HepG2 (cell line): ENCODE measurements around the gene FRG1. TPM values are rescaled to one million over a fixed set of nuclear protein-coding genes. Genes with fewer than 3 reads are reported as not detected.
"Not testable (repeated sequence)": the region's sequence is repeated elsewhere in the genome, so short reads cannot be mapped to it uniquely, and the experiment has no call there.

Experiments
- ATAC-seq: fragments of 200-7000 bp; cut with Tn5 transposase; 3 replicates; pipeline ENCODE4 v1.9.1; 2020; ENCODE audit warnings: mild to moderate bottlenecking, moderate library complexity
- BruUV-seq: library from RNA; stranded (reverse); fragments of 400-500 nt; replicated peaks from 2 replicates; lab custom pipeline; 2021; lab: Mats Ljungman, UMichigan
- CTCF ChIA-PET: fragments of 300-600 bp; formaldehyde crosslinking; extraction: SDS; loops from one replicate; lab custom pipeline; 2021; ENCODE audit warnings: low total read pairs, inconsistent platforms, low intra/inter-chr PET ratio; lab: Yijun Ruan, JAX
- POLR2A ChIA-PET: fragments of 350-600 bp; sonication (Branson Sonifier 250); formaldehyde crosslinking; loops from one replicate; lab custom pipeline; 2020; ENCODE audit warnings: antibody characterized with exemption, inconsistent platforms; lab: Yijun Ruan, JAX
- DNase-seq: peaks from one replicate; pipeline ENCODE4 v3.0.0-alpha.2; 2015; ENCODE audit warnings: low spot score
- FAIRE-seq: peaks from 3 replicates; lab custom pipeline; 2011; peaks lifted over from hg19 to GRCh38; lab: Jason Lieb, UNC
- H2AFZ ChIP-seq: one replicate; pipeline ENCODE4 v1.6.1; 2011; ENCODE audit warnings: low read length, inconsistent platforms
- H3K27ac ChIP-seq: fragments of 300-600 bp; 3 replicates; pipeline ENCODE4 v1.8.0; 2011; ENCODE audit warnings: mixed run types, mild to moderate bottlenecking, mixed read lengths, low read length, inconsistent platforms; ENCODE audit not compliant: insufficient read depth; ENCODE audit errors: extremely low read length
- H3K27me3 ChIP-seq, 2 experiments: fragments of 200-600 bp in 1 of 2; 2 replicates in 1 of 2; 3 replicates in 1 of 2; pipeline versions ENCODE4 v1.6.0 to v1.8.0; 2011; ENCODE audit warnings: low read length in 2 of 2, mild to moderate bottlenecking in 2 of 2, moderate library complexity in 2 of 2, inconsistent platforms in 1 of 2; ENCODE audit not compliant: insufficient read depth in 2 of 2, control insufficient read depth in 1 of 2
- H3K36me3 ChIP-seq, 2 experiments: fragments of 200-600 bp in 1 of 2; replicated peaks in 1 of 2; 2 replicates in 1 of 2; 3 replicates in 1 of 2; pipeline versions ENCODE4 v1.5.1 to v1.8.0; 2011; ENCODE audit warnings: low read length in 2 of 2, inconsistent platforms in 1 of 2; ENCODE audit not compliant: insufficient read depth in 2 of 2, control insufficient read depth in 1 of 2
- H3K4me1 ChIP-seq: 2 replicates; pipeline ENCODE4 v1.5.1; 2012; ENCODE audit warnings: low read length, inconsistent platforms; ENCODE audit not compliant: insufficient read depth
- H3K4me2 ChIP-seq: 2 replicates; pipeline ENCODE4 v1.6.0; 2011; ENCODE audit warnings: low read depth, low read length, inconsistent platforms
- H3K4me3 ChIP-seq, 3 experiments: fragments of 200-600 bp in 1 of 3; sonication (generic), shearing (Covaris generic) in 1 of 3; replicated peaks in 1 of 3; 2 replicates each; pipeline ENCODE4 v1.5.1; 2011 to 2016; ENCODE audit warnings: low read length in 3 of 3, inconsistent platforms in 2 of 3, low read depth in 2 of 3, mild to moderate bottlenecking in 2 of 3, control low read depth in 1 of 3, mixed read lengths in 1 of 3; ENCODE audit not compliant: insufficient read depth in 1 of 3
- H3K79me2 ChIP-seq: one replicate; pipeline ENCODE4 v1.6.1; 2011; ENCODE audit warnings: low read length, inconsistent platforms; ENCODE audit not compliant: insufficient read depth
- H3K9ac ChIP-seq: 2 replicates; pipeline ENCODE4 v1.6.0; 2011; ENCODE audit warnings: mild to moderate bottlenecking, low read depth, low read length, inconsistent platforms; ENCODE audit not compliant: insufficient read depth
- H3K9me3 ChIP-seq: 2 replicates; pipeline ENCODE4 v1.5.1; 2012; ENCODE audit warnings: mild to moderate bottlenecking, low read length
- H4K20me1 ChIP-seq: 2 replicates; pipeline ENCODE4 v1.6.0; 2011; ENCODE audit warnings: inconsistent platforms, mild to moderate bottlenecking, low read length, moderate library complexity; ENCODE audit not compliant: insufficient read depth
- HNRNPUL1 ChIP-seq: fragments of 200-400 bp; formaldehyde crosslinking; IDR thresholded peaks from 2 replicates; pipeline ENCODE4 v1.6.1; 2017; ENCODE audit warnings: low read depth, mild to moderate bottlenecking, low read length, moderate library complexity
- PTBP1 ChIP-seq: fragments of 200-400 bp; formaldehyde crosslinking; IDR thresholded peaks from 2 replicates; pipeline ENCODE4 v1.6.1; 2018; ENCODE audit warnings: low read length, low read depth; ENCODE audit not compliant: poor library complexity, severe bottlenecking
- SNAPC2 ChIP-seq: sonication (generic); formaldehyde crosslinking; IDR thresholded peaks from 2 replicates; pipeline ENCODE4 v1.8.1; 2022; ENCODE audit warnings: mild to moderate bottlenecking, missing genetic modification reagents
- ZNF543 ChIP-seq: sonication (generic); formaldehyde crosslinking; IDR thresholded peaks from 2 replicates; pipeline ENCODE4 v1.4.0; 2020; ENCODE audit warnings: mild to moderate bottlenecking, missing genetic modification reagents
- WGBS: methylation state at CpG from one replicate; pipeline ENCODE4 v1.1.6; 2017; ENCODE audit warnings: low lambda C conversion rate; 5-methylcytosine and 5-hydroxymethylcytosine counted together
- in situ Hi-C: cut with HindIII; loops from 2 replicates; pipeline ENCODE4 v1.10.0; 2017; ENCODE audit warnings: low pct_unique_long_range_greater_than_20kb; ENCODE audit not compliant: extremely low pct_ligation_motif_present
- intact Hi-C: fragments of 100-400 bp; cut with micrococcal nuclease; formaldehyde crosslinking; loops from one replicate; pipeline ENCODE4 v1.10.0; 2022; ENCODE audit not compliant: unreplicated experiment
- polyA plus RNA-seq, 8 experiments: library from polyadenylated mRNA; depleted of rRNA in 3 of 8; stranded (reverse) in 7 of 8; unstranded in 1 of 8; fragments of >200 nt; fragmentation: Illumina TruSeq in 4 of 8; extraction: Trizol in 4 of 8; gene quantifications; 2 replicates each; pipeline versions ENCODE4 v1.2.1 to v1.2.3, GENCODE V29; 2011 to 2016; ENCODE audit warnings: low read depth in 4 of 8, missing spikeins in 1 of 8, mixed read lengths in 1 of 8; ENCODE audit not compliant: insufficient read depth in 1 of 8
- total RNA-seq, 5 experiments: library from RNA; depleted of rRNA; stranded (reverse); fragments of >200 nt; fragmentation: Illumina TruSeq; extraction: Trizol; gene quantifications; 2 replicates each; pipeline ENCODE4 v1.2.3, GENCODE V29; 2016; ENCODE audit warnings: low read depth in 1 of 5
- TF ChIP-seq, protein P1 (sequence below): sonication (generic); formaldehyde crosslinking; IDR thresholded peaks from 2 replicates; pipeline ENCODE4 v1.4.0; 2020; ENCODE audit warnings: mild to moderate bottlenecking, missing genetic modification reagents

The FRG1 gene
- total and polyA plus RNA-seq, 2 of the 13 experiments (the other 11 are each of a cell fraction or from before 2014, with no cell fraction given) = 5.7 to 42.6 TPM

DNA sequence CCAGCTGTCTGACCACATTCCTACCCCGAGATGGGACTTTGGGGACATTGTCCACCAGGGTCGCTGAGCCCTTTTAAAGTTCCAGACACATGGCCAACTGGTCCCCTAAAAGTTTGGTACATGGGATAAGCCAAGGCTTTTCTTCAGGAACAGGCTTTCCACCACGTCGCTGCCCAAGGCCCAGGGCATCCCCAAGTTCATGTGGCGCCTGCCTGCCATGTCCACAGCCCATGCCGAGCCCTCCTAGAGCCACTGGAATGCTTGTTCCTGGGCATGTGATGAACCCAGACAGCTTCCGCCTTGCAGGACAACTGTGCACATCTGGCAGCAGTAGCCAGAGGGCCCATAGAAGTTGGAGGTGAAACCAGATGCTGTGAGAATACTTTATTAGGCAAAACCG, 41.3 kb downstream of the FRG1 start:
- Histone ChIP-seq H3K4me1 (no peaks in the 10 kb centered on the region), H2AFZ (no peak overlapping the region), H4K20me1 (no peaks in the 10 kb centered on the region), H3K4me2 (no peak overlapping the region), H3K9me3 (no peaks in the 10 kb centered on the region), H3K27ac (no peak overlapping the region), H3K9ac (no peak overlapping the region), H3K27me3 (no peaks in the 10 kb centered on the region), H3K4me3 (no peak overlapping the region), H3K79me2 (no peaks in the 10 kb centered on the region), H3K36me3 (no peaks in the 10 kb centered on the region)
- BruUV-seq = no TSS peak
- FAIRE-seq (no peak), ATAC-seq (no peak), DNase-seq (no peak)
- intact Hi-C loops = no loop called here
- WGBS = 33% methylated on average over 6 of the region's 8 CpGs
- ChIA-PET POLR2A (no interaction called here), CTCF (no interaction called here)
- in situ Hi-C loops = no loop called here
- TF ChIP-seq SNAPC2 = no peak
- TF ChIP-seq PTBP1 = no peak
- no peak for TF ChIP-seq HNRNPUL1
- TF ChIP-seq, protein P1, sequence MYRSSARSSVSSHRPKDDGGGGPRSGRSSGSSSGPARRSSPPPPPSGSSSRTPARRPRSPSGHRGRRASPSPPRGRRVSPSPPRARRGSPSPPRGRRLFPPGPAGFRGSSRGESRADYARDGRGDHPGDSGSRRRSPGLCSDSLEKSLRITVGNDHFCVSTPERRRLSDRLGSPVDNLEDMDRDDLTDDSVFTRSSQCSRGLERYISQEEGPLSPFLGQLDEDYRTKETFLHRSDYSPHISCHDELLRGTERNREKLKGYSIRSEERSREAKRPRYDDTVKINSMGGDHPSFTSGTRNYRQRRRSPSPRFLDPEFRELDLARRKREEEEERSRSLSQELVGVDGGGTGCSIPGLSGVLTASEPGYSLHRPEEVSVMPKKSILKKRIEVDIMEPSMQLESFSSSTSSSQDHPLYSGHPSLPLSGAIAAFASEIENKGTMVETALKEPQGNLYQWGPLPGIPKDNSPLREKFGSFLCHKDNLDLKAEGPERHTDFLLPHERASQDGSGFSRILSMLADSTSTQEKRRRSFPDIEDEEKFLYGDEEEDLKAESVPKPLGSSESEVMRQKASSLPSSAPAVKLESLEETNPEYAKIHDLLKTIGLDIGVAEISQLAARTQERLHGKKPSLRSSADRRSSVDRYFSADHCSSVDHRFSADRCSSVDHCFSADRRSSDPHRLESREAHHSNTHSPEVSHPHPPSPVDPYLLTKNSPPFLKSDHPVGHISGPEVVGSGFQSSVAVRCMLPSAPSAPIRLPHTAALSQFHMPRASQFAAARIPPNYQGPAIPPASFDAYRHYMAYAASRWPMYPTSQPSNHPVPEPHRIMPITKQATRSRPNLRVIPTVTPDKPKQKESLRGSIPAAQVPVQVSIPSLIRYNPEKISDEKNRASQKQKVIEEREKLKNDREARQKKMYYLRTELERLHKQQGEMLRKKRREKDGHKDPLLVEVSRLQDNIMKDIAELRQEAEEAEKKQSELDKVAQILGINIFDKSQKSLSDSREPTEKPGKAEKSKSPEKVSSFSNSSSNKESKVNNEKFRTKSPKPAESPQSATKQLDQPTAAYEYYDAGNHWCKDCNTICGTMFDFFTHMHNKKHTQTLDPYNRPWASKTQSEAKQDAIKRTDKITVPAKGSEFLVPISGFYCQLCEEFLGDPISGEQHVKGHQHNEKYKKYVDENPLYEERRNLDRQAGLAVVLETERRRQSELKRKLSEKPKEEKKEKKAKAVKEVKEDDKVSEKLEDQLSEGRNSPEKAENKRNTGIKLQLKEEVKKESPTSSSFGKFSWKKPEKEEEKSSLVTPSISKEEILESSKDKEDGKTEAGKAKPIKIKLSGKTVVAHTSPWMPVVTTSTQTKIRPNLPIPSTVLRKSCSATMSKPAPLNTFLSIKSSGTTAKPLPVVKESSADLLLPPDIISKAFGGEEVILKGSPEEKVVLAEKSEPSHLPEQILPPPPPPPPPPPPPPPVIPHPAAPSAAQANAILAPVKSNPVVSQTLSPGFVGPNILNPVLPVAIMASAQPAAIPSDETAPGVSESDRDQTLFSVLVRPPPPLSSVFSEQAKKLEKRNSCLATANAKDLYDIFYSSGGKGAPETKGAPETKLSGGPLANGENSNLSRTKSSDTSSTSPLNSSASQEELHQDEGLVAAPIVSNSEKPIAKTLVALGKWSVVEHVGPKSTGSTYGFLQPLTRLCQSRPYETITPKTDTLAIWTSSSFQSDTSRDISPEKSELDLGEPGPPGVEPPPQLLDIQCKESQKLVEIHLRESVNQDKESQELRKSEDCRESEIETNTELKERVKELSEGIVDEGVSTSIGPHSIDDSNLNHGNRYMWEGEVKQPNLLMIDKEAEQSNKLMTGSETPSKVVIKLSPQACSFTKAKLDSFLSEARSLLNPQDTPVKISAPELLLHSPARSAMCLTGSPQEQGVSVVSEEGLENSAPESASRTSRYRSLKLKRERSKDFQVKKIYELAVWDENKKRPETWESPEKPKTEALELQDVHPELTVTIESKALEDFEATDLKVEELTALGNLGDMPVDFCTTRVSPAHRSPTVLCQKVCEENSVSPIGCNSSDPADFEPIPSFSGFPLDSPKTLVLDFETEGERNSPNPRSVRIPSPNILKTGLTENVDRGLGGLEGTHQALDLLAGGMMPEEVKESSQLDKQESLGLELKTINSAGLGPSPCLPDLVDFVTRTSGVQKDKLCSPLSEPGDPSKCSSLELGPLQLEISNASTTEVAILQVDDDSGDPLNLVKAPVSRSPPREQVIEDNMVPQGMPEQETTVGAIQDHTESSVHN (CRISPR knock-in tag) = no peak
- no peak for TF ChIP-seq ZNF543

DNA sequence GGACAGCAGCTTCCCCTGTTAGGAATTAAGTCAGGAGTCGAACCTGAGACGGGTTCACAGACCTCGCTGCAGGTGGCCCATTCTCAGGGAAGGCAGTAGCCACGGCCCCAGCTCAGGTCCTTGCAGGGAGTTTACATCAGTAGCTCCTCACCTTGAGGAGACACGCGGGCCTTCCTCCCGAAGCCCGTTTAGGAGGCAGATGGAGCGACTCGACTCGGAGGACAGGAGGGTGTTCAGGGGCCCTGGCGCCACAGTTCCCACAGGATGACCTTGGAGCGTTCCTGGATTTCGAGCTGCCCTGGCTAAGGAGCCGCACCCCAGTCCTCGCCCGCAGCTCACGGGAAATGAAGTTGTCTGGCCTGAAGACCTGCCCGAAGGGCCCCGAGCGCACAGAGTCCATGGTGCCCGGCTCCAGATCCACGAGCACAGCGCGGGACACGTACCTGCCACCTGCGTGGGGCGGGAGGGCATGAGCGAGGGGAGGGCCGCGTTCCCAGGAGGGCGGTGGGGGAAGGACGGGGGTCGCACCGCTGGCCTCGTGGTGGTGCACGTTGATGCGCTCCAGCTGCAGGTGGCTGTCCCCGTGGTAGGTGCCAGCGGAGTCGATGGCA, 43.3 kb downstream of the FRG1 start:
- H3K9ac ChIP-seq, intact Hi-C loops, BruUV-seq, H4K20me1 ChIP-seq, H3K36me3 ChIP-seq, H3K27ac ChIP-seq, H3K27me3 ChIP-seq, DNase-seq, FAIRE-seq, H2AFZ ChIP-seq, H3K4me3 ChIP-seq, H3K9me3 ChIP-seq, H3K4me2 ChIP-seq, H3K79me2 ChIP-seq, ATAC-seq, H3K4me1 ChIP-seq, CTCF ChIA-PET, in situ Hi-C loops, POLR2A ChIA-PET: not testable (repeated sequence)
- WGBS = 15% methylated on average over 4 of the region's 41 CpGs
